ENCODE results near the gene LCN6. TPM values are rescaled to one million over a fixed set of nuclear protein-coding genes. Genes with fewer than 3 reads are reported as not detected.

LCN6 gene
- total and polyA plus RNA-seq, 2 of the 13 experiments (the other 11 are each of a cell fraction or from before 2014, with no cell fraction given): not detected

GRCh38 chr9:136771907-136772415, 23.6 kb upstream of the LCN6 start:
- ATAC-seq (no peak), DNase-seq (ENCODE audit: low spot score) (no peak), FAIRE-seq (no peak)
- H2AFZ ChIP-seq (ENCODE audit: low read length): no peak overlapping the region
- H3K4me2 ChIP-seq (ENCODE audit: low read depth, low read length): no peak overlapping the region
- POLR2A ChIA-PET: no interaction called here
- H3K27ac ChIP-seq (ENCODE audit: extremely low read length, insufficient read depth, low read length): no peak overlapping the region
- H4K20me1 ChIP-seq (ENCODE audit: insufficient read depth, low read length): no peaks in the 10 kb centered on the region
- H3K9me3 ChIP-seq (ENCODE audit: low read length): peaks cover 6% of the 10 kb centered on the region; the same call in 1 of the 2 replicates
- in situ Hi-C loops (cut with HindIII; ENCODE audit: extremely low pct_ligation_motif_present, low pct_unique_long_range_greater_than_20kb): loop anchor here (10.0 kb wide), 1 partner anchor 273 kb away; the partner anchor contains the start of gene NPDC1
- H3K9ac ChIP-seq (ENCODE audit: insufficient read depth, low read depth, low read length): no peak overlapping the region
- 0 out of 5 replicates have a peak, but pooled peaks cover 0 to 4% of the 10 kb centered on the region in 2 experiments for H3K27me3 ChIP-seq (ENCODE audit: control insufficient read depth in 1 of 2, insufficient read depth in 2 of 2, low read length in 2 of 2)
- no peak overlapping the region for H3K4me3 ChIP-seq (replicated peaks in 1 of 3; ENCODE audit: insufficient read depth in 1 of 3, low read depth in 2 of 3, low read length in 3 of 3)
- CTCF ChIA-PET (ENCODE audit: low intra/inter-chr PET ratio, low total read pairs): no interaction called here
- peaks cover 24% of the 10 kb centered on the region for H3K4me1 ChIP-seq (ENCODE audit: insufficient read depth, low read length)
- H3K36me3 ChIP-seq (replicated peaks in 1 of 2; ENCODE audit: control insufficient read depth in 1 of 2, insufficient read depth in 2 of 2, low read length in 2 of 2): no peaks in the 10 kb centered on the region
- WGBS (ENCODE audit: low lambda C conversion rate): 47% methylated on average over 3 of the region's 3 CpGs
- no peaks in the 10 kb centered on the region for H3K79me2 ChIP-seq (ENCODE audit: insufficient read depth, low read length)
- TF ChIP-seq ZNF597 (CRISPR knock-in tag; IDR thresholded peaks at IDR 0.05) (no peak), KLF11 (CRISPR knock-in tag; IDR thresholded peaks at IDR 0.05) (no peak), RBFOX2 (IDR thresholded peaks at IDR 0.05; ENCODE audit: low read depth, low read length) (no peak)
- TF ChIP-seq, protein P1, sequence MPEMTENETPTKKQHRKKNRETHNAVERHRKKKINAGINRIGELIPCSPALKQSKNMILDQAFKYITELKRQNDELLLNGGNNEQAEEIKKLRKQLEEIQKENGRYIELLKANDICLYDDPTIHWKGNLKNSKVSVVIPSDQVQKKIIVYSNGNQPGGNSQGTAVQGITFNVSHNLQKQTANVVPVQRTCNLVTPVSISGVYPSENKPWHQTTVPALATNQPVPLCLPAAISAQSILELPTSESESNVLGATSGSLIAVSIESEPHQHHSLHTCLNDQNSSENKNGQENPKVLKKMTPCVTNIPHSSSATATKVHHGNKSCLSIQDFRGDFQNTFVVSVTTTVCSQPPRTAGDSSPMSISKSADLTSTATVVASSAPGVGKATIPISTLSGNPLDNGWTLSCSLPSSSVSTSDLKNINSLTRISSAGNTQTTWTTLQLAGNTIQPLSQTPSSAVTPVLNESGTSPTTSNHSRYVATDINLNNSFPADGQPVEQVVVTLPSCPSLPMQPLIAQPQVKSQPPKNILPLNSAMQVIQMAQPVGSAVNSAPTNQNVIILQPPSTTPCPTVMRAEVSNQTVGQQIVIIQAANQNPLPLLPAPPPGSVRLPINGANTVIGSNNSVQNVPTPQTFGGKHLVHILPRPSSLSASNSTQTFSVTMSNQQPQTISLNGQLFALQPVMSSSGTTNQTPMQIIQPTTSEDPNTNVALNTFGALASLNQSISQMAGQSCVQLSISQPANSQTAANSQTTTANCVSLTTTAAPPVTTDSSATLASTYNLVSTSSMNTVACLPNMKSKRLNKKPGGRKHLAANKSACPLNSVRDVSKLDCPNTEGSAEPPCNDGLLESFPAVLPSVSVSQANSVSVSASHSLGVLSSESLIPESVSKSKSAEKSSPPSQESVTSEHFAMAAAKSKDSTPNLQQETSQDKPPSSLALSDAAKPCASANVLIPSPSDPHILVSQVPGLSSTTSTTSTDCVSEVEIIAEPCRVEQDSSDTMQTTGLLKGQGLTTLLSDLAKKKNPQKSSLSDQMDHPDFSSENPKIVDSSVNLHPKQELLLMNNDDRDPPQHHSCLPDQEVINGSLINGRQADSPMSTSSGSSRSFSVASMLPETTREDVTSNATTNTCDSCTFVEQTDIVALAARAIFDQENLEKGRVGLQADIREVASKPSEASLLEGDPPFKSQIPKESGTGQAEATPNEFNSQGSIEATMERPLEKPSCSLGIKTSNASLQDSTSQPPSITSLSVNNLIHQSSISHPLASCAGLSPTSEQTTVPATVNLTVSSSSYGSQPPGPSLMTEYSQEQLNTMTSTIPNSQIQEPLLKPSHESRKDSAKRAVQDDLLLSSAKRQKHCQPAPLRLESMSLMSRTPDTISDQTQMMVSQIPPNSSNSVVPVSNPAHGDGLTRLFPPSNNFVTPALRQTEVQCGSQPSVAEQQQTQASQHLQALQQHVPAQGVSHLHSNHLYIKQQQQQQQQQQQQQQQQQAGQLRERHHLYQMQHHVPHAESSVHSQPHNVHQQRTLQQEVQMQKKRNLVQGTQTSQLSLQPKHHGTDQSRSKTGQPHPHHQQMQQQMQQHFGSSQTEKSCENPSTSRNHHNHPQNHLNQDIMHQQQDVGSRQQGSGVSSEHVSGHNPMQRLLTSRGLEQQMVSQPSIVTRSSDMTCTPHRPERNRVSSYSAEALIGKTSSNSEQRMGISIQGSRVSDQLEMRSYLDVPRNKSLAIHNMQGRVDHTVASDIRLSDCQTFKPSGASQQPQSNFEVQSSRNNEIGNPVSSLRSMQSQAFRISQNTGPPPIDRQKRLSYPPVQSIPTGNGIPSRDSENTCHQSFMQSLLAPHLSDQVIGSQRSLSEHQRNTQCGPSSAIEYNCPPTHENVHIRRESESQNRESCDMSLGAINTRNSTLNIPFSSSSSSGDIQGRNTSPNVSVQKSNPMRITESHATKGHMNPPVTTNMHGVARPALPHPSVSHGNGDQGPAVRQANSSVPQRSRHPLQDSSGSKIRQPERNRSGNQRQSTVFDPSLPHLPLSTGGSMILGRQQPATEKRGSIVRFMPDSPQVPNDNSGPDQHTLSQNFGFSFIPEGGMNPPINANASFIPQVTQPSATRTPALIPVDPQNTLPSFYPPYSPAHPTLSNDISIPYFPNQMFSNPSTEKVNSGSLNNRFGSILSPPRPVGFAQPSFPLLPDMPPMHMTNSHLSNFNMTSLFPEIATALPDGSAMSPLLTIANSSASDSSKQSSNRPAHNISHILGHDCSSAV (CRISPR knock-in tag; IDR thresholded peaks at IDR 0.05; ENCODE audit: borderline replicate concordance): no peak
- no TSS peak for BruUV-seq (replicated peaks)
- intact Hi-C loops (cut with micrococcal nuclease; ENCODE audit: unreplicated experiment): no loop called here
